ENCODE data around the gene ALKBH3. TPM values are rescaled to one million over a fixed set of nuclear protein-coding genes. Genes with fewer than 3 reads are reported as not detected.

Gene ALKBH3
- total and polyA plus RNA-seq, 10 of the 15 experiments (the other 5 are each of a cell fraction or from before 2014, with no cell fraction given): 22.1 to 50.8 (median 38.5) TPM

DNA sequence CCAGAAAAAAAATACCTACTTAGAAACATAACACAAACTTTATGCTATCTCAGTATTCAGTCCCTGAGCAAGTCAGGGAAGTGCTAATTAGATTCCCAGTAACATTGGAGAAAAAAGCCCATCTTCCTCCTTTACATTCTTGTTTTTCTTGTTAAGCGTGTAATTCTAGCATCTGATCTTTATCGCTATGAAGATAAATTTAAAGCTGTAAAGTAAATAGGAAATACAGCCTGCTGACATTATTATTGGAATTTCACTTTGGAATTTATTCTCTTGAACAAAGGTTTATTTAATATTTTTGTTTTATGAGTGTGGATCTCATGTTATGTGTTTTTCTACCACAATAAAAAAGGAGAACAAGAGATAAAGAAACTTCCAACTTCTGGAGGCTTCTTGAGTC, 13.9 kb downstream of the ALKBH3 start:
- in situ Hi-C loops (cut with MboI): no loop called here
- no peak overlapping the region for H3K27ac ChIP-seq (ENCODE audit: control insufficient read depth, insufficient read depth)
- H2AFZ ChIP-seq (ENCODE audit: control insufficient read depth, low read depth, low read length): no peak overlapping the region
- no peak overlapping the region for H3K9ac ChIP-seq (ENCODE audit: control insufficient read depth, insufficient read depth, low read length)
- ATAC-seq: no peak
- ChIA-PET CTCF (no interaction called here), RAD21 (ENCODE audit: unreplicated experiment) (no interaction called here), POLR2A (no interaction called here), SMC1A (ENCODE audit: uncharacterized antibody, unreplicated experiment) (interaction anchor here (0.6 kb wide), 2 partner anchors 16 to 27 kb away, joined by 3 read pairs; no protein-coding TSS in a partner anchor)
- intact Hi-C loops (cut with micrococcal nuclease; ENCODE audit: unreplicated experiment): no loop called here
- H3K4me1 ChIP-seq (ENCODE audit: control insufficient read depth, insufficient read depth, low read length): no peaks in the 10 kb centered on the region
- no peaks in the 10 kb centered on the region for H3K79me2 ChIP-seq (ENCODE audit: control insufficient read depth, insufficient read depth, low read length)
- DNase-seq (ENCODE audit: low read depth, low spot score): no peak
- no peak overlapping the region for H3K4me3 ChIP-seq
- no peak overlapping the region for H3K4me2 ChIP-seq (ENCODE audit: control insufficient read depth, insufficient read depth)
- H3K9me3 ChIP-seq (replicated peaks; ENCODE audit: control insufficient read depth, insufficient read depth, low read length): no peaks in the 10 kb centered on the region
- H3K27me3 ChIP-seq (replicated peaks in 1 of 2; ENCODE audit: control insufficient read depth in 2 of 2, insufficient read depth in 2 of 2, low read length in 1 of 2): no peaks in the 10 kb centered on the region
- BruUV-seq (replicated peaks): no TSS peak
- WGBS (ENCODE audit: insufficient coverage, insufficient replicate concordance, low lambda C conversion rate, missing lambda C conversion rate): 100% methylated on average over 2 of the region's 2 CpGs
- no peaks in the 10 kb centered on the region for H4K20me1 ChIP-seq (ENCODE audit: control insufficient read depth, insufficient read depth)
- TF ChIP-seq CBFB (IDR thresholded peaks at IDR 0.05; ENCODE audit: low read depth) (no peak), TCF3 (IDR thresholded peaks at IDR 0.05; ENCODE audit: borderline replicate concordance, insufficient read depth, low read depth, low read length) (no peak), POU2F2 (IDR thresholded peaks at IDR 0.05; ENCODE audit: borderline replicate concordance, low read depth, low read length) (no peak), NFIC (IDR thresholded peaks at IDR 0.05; ENCODE audit: low read depth, low read length) (no peak), EZH2 (IDR thresholded peaks at IDR 0.05; ENCODE audit: borderline replicate concordance, control insufficient read depth, low read depth, low read length) (no peak), MEF2B (IDR thresholded peaks at IDR 0.05; ENCODE audit: partially characterized antibody, poor library complexity, severe bottlenecking) (no peak), CBX3 (IDR thresholded peaks at IDR 0.05; ENCODE audit: borderline replicate concordance, low read depth) (no peak), SUZ12 (IDR thresholded peaks at IDR 0.05; ENCODE audit: unreplicated experiment) (no peak), RFX5 (IDR thresholded peaks at IDR 0.05; ENCODE audit: low read depth, low read length) (no peak), NFYB (IDR thresholded peaks at IDR 0.05; ENCODE audit: insufficient read depth, low read depth, low read length) (no peak)
- TF ChIP-seq, protein P1, sequence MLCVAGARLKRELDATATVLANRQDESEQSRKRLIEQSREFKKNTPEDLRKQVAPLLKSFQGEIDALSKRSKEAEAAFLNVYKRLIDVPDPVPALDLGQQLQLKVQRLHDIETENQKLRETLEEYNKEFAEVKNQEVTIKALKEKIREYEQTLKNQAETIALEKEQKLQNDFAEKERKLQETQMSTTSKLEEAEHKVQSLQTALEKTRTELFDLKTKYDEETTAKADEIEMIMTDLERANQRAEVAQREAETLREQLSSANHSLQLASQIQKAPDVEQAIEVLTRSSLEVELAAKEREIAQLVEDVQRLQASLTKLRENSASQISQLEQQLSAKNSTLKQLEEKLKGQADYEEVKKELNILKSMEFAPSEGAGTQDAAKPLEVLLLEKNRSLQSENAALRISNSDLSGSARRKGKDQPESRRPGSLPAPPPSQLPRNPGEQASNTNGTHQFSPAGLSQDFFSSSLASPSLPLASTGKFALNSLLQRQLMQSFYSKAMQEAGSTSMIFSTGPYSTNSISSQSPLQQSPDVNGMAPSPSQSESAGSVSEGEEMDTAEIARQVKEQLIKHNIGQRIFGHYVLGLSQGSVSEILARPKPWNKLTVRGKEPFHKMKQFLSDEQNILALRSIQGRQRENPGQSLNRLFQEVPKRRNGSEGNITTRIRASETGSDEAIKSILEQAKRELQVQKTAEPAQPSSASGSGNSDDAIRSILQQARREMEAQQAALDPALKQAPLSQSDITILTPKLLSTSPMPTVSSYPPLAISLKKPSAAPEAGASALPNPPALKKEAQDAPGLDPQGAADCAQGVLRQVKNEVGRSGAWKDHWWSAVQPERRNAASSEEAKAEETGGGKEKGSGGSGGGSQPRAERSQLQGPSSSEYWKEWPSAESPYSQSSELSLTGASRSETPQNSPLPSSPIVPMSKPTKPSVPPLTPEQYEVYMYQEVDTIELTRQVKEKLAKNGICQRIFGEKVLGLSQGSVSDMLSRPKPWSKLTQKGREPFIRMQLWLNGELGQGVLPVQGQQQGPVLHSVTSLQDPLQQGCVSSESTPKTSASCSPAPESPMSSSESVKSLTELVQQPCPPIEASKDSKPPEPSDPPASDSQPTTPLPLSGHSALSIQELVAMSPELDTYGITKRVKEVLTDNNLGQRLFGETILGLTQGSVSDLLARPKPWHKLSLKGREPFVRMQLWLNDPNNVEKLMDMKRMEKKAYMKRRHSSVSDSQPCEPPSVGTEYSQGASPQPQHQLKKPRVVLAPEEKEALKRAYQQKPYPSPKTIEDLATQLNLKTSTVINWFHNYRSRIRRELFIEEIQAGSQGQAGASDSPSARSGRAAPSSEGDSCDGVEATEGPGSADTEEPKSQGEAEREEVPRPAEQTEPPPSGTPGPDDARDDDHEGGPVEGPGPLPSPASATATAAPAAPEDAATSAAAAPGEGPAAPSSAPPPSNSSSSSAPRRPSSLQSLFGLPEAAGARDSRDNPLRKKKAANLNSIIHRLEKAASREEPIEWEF (IDR thresholded peaks at IDR 0.05; ENCODE audit: insufficient replicate concordance, low read depth, low read length): no peak
- TF ChIP-seq, protein P2, sequence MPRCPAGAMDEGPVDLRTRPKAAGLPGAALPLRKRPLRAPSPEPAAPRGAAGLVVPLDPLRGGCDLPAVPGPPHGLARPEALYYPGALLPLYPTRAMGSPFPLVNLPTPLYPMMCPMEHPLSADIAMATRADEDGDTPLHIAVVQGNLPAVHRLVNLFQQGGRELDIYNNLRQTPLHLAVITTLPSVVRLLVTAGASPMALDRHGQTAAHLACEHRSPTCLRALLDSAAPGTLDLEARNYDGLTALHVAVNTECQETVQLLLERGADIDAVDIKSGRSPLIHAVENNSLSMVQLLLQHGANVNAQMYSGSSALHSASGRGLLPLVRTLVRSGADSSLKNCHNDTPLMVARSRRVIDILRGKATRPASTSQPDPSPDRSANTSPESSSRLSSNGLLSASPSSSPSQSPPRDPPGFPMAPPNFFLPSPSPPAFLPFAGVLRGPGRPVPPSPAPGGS (IDR thresholded peaks at IDR 0.05; ENCODE audit: borderline replicate concordance, insufficient read depth, low read depth, low read length, poor library complexity, severe bottlenecking): no peak
- no peak for FAIRE-seq
- H3K36me3 ChIP-seq (ENCODE audit: control insufficient read depth in 2 of 2, insufficient read depth in 2 of 2, low read length in 1 of 2): peaks cover 7 to 29% of the 10 kb centered on the region in 2 experiments

All from GM12878 (cell line).